Stimulated activated CD8-positive, alpha-beta memory T cell treated with anti-CD3 and anti-CD28 coated beads, Interleukin-15, amount 100 ng/mL, for 4 hours (primary cell): ENCODE data around the gene SPRR4.
"Not testable (repeated sequence)": the region's sequence is repeated elsewhere in the genome, so short reads cannot be mapped to it uniquely, and the experiment has no call there.

Experiments
- DNase-seq, 2 donors: peaks; one replicate each; pipeline ENCODE4 v3.0.0-alpha.2; 2020; ENCODE audit warnings: low read depth in 2 of 2

Gene SPRR4

GRCh38 chr1:153021829-153022228 lies 51.4 kb downstream of the SPRR4 start:
- DNase-seq = not testable (repeated sequence)
